GM12878 (cell line): ENCODE measurements around the gene PRR11. TPM values are rescaled to one million over a fixed set of nuclear protein-coding genes. Genes with fewer than 3 reads are reported as not detected.

Source experiments
- ATAC-seq: fragments of 200-7000 bp; cut with Tn5 transposase; 3 replicates; pipeline ENCODE4 v1.9.1; 2020; ENCODE audit warnings: mild to moderate bottlenecking, moderate library complexity
- BruUV-seq: library from RNA; stranded (reverse); fragments of 400-500 nt; replicated peaks from 2 replicates; lab custom pipeline; 2021; lab: Mats Ljungman, UMichigan
- CTCF ChIA-PET: fragments of 300-600 bp; sonication (Branson Sonifier 250); formaldehyde crosslinking; extraction: SDS; loops from one replicate; lab custom pipeline; 2021; ENCODE audit warnings: inconsistent platforms; lab: Yijun Ruan, JAX
- POLR2A ChIA-PET: fragments of 350-600 bp; formaldehyde crosslinking; extraction: SDS; loops from one replicate; lab custom pipeline; 2021; ENCODE audit warnings: inconsistent platforms; lab: Charles Lee
- RAD21 ChIA-PET: fragments of 300-600 bp; sonication (Branson Sonifier 250); formaldehyde crosslinking; loops from one replicate; lab custom pipeline; 2023; ENCODE audit warnings: antibody characterized with exemption; ENCODE audit not compliant: unreplicated experiment; lab: Charles Lee
- SMC1A ChIA-PET: fragments of 300-600 bp; sonication (Branson Sonifier 250); formaldehyde crosslinking; loops from one replicate; lab custom pipeline; 2023; ENCODE audit not compliant: unreplicated experiment, uncharacterized antibody; lab: Charles Lee
- DNase-seq: peaks from one replicate; pipeline ENCODE4 v3.0.0-alpha.2; 2011; ENCODE audit warnings: low read depth, low spot score
- FAIRE-seq: peaks from 3 replicates; lab custom pipeline; 2011; peaks lifted over from hg19 to GRCh38; lab: Jason Lieb, UNC
- H2AFZ ChIP-seq: 2 replicates; pipeline ENCODE4 v1.6.0; 2011; ENCODE audit warnings: low read depth, low read length, control low read depth; ENCODE audit not compliant: control insufficient read depth
- H3K27ac ChIP-seq: 2 replicates; pipeline ENCODE4 v1.5.1; 2011; ENCODE audit warnings: control low read depth; ENCODE audit not compliant: control insufficient read depth, insufficient read depth
- H3K27me3 ChIP-seq, 2 experiments: replicated peaks in 1 of 2; 2 replicates each; pipeline versions ENCODE4 v1.6.0 to v1.6.1; 2011; ENCODE audit warnings: low read length in 1 of 2; ENCODE audit not compliant: control insufficient read depth in 2 of 2, insufficient read depth in 2 of 2
- H3K36me3 ChIP-seq, 2 experiments: 2 replicates each; pipeline ENCODE4 v1.5.1; 2011; ENCODE audit warnings: low read length in 1 of 2; ENCODE audit not compliant: control insufficient read depth in 2 of 2, insufficient read depth in 2 of 2
- H3K4me1 ChIP-seq: 2 replicates; pipeline ENCODE4 v1.6.1; 2011; ENCODE audit warnings: mild to moderate bottlenecking, low read length, moderate library complexity, mixed read lengths; ENCODE audit not compliant: control insufficient read depth, insufficient read depth
- H3K4me2 ChIP-seq: 2 replicates; pipeline ENCODE4 v1.6.0; 2011; ENCODE audit warnings: control low read depth; ENCODE audit not compliant: control insufficient read depth, insufficient read depth
- H3K4me3 ChIP-seq: fragments of 200-600 bp; sonication (generic); 2 replicates; pipeline ENCODE4 v1.5.1; 2016
- H3K79me2 ChIP-seq: 2 replicates; pipeline ENCODE4 v1.6.0; 2011; ENCODE audit warnings: low read length; ENCODE audit not compliant: control insufficient read depth, insufficient read depth
- H3K9ac ChIP-seq: 2 replicates; pipeline ENCODE4 v1.8.0; 2011; ENCODE audit warnings: low read length, control low read depth, mixed read lengths; ENCODE audit not compliant: control insufficient read depth, insufficient read depth
- H3K9me3 ChIP-seq: replicated peaks from 3 replicates; pipeline ENCODE4 v1.5.1; 2011; ENCODE audit warnings: mild to moderate bottlenecking, low read length; ENCODE audit not compliant: control insufficient read depth, insufficient read depth
- H4K20me1 ChIP-seq: 2 replicates; pipeline ENCODE4 v1.6.0; 2011; ENCODE audit not compliant: control insufficient read depth, insufficient read depth
- BHLHE40 ChIP-seq, 2 experiments: fragments of 450-650 bp in 1 of 2; IDR thresholded peaks; 2 replicates each; pipeline ENCODE4 v1.6.1; 2011 to 2017; ENCODE audit warnings: low read depth in 2 of 2, borderline replicate concordance in 1 of 2, improper control_type of control experiment in 1 of 2, low read length in 1 of 2, mild to moderate bottlenecking in 1 of 2
- CHD1 ChIP-seq: IDR thresholded peaks from 2 replicates; pipeline ENCODE4 v1.6.1; 2012; ENCODE audit warnings: low read depth, low read length, improper control_type of control experiment
- EED ChIP-seq: sonication (generic); IDR thresholded peaks from 2 replicates; pipeline ENCODE4 v1.6.1; 2016; ENCODE audit warnings: antibody characterized with exemption, low read depth
- EGR1 ChIP-seq, 2 experiments: IDR thresholded peaks; 1 replicate in 1 of 2; 2 replicates in 1 of 2; pipeline ENCODE4 v1.6.1; 2011 to 2012; ENCODE audit warnings: low read depth in 2 of 2, low read length in 2 of 2, borderline replicate concordance in 1 of 2, mild to moderate bottlenecking in 1 of 2, moderate library complexity in 1 of 2
- MEF2A ChIP-seq: IDR thresholded peaks from 2 replicates; pipeline ENCODE4 v1.6.1; 2011; ENCODE audit warnings: low read depth, mild to moderate bottlenecking, low read length, moderate library complexity; ENCODE audit not compliant: insufficient read depth
- NBN ChIP-seq: fragments of 450-650 bp; IDR thresholded peaks from 2 replicates; pipeline ENCODE4 v1.6.1; 2016
- POLR2A ChIP-seq: IDR thresholded peaks from 2 replicates; pipeline ENCODE4 v1.6.1; 2011; ENCODE audit warnings: low read depth, mild to moderate bottlenecking, low read length
- POU2F2 ChIP-seq: IDR thresholded peaks from 3 replicates; pipeline ENCODE4 v1.6.1; 2011; ENCODE audit warnings: low read depth, mild to moderate bottlenecking, low read length, borderline replicate concordance
- SIX5 ChIP-seq: IDR thresholded peaks from 2 replicates; pipeline ENCODE4 v1.6.1; 2011; ENCODE audit warnings: mild to moderate bottlenecking, low read depth, low read length, moderate library complexity; ENCODE audit not compliant: severe bottlenecking
- ZNF384 ChIP-seq: IDR thresholded peaks from 2 replicates; pipeline ENCODE4 v1.6.1; 2012; ENCODE audit warnings: low read depth, mild to moderate bottlenecking, low read length, improper control_type of control experiment, borderline replicate concordance
- WGBS: methylation state at CpG from one replicate; pipeline ENCODE4 v1.1.6; 2016; ENCODE audit warnings: low lambda C conversion rate; ENCODE audit not compliant: insufficient replicate concordance, insufficient coverage; ENCODE audit errors: missing lambda C conversion rate; 5-methylcytosine and 5-hydroxymethylcytosine counted together
- in situ Hi-C: fragments of 300-500 bp; cut with MboI; formaldehyde crosslinking; loops from 9 replicates; pipeline ENCODE4 v1.14.3; 2018; ENCODE audit warnings: mixed read lengths
- intact Hi-C: fragments of 100-400 bp; cut with micrococcal nuclease; formaldehyde crosslinking; loops from one replicate; pipeline ENCODE4 v1.14.2; 2022; ENCODE audit not compliant: unreplicated experiment
- polyA plus RNA-seq, 11 experiments: library from polyadenylated mRNA; depleted of rRNA in 4 of 11; unstranded in 6 of 11; stranded (reverse) in 5 of 11; fragments of >200 nt; fragmentation: Nextera tagmentation in 4 of 11; fragmentation: Illumina TruSeq in 1 of 11; extraction: Ambion mirVana in 4 of 11; extraction: Trizol in 1 of 11; gene quantifications; 1 replicate in 1 of 11; 2 replicates in 10 of 11; pipeline versions ENCODE4 v1.2.1 to v1.2.3, GENCODE V29; 2011 to 2016; ENCODE audit warnings: inconsistent platforms in 2 of 11, missing spikeins in 2 of 11, low read depth in 1 of 11
- total RNA-seq, 4 experiments: library from RNA; depleted of rRNA in 3 of 4; stranded (reverse); fragments of >200 nt in 3 of 4; fragmentation: Illumina TruSeq in 1 of 4; extraction: Trizol in 1 of 4; gene quantifications; 2 replicates each; pipeline versions ENCODE4 v1.2.1 to v1.2.3, GENCODE V29; 2013 to 2021

PRR11 gene
- total and polyA plus RNA-seq, 10 of the 15 experiments (the other 5 are each of a cell fraction or from before 2014, with no cell fraction given) = 20.8 to 97.0 (median 48.3) TPM

- H3K36me3 ChIP-seq = peaks cover 0 to 2% of the 10 kb centered on the region in 2 experiments; a peak in 2 of 4 replicates
- ChIA-PET CTCF (no interaction called here), POLR2A (interaction anchor here (0.6 kb wide), 3 partner anchors 26 to 712 kb away, joined by 3 to 4 read pairs (median 3); no protein-coding TSS in a partner anchor), RAD21 (no interaction called here), SMC1A (no interaction called here)
- H3K27ac ChIP-seq = no peak overlapping the region
- H3K9ac ChIP-seq = no peak overlapping the region
- peaks cover 5% of the 10 kb centered on the region for H3K4me1 ChIP-seq
- BruUV-seq = no TSS peak
- H3K9me3 ChIP-seq = no peaks in the 10 kb centered on the region
- ATAC-seq (no peak), DNase-seq (no peak), FAIRE-seq (no peak)
- H3K4me2 ChIP-seq = no peak overlapping the region
- intact Hi-C loops (no loop called here), in situ Hi-C loops (no loop called here)
- peaks cover 23% of the 10 kb centered on the region for H3K79me2 ChIP-seq
- no peaks in the 10 kb centered on the region for H3K27me3 ChIP-seq
- TF ChIP-seq SIX5 = no peak
- TF ChIP-seq MEF2A = no peak
- TF ChIP-seq POU2F2 = no peak
- TF ChIP-seq EED = no peak
- TF ChIP-seq BHLHE40 (IDR thresholded peaks at IDR 0.05; ENCODE audit: borderline replicate concordance in 1 of 2, low read depth in 2 of 2, low read length in 1 of 2) = no peak
- no peak for TF ChIP-seq NBN
- TF ChIP-seq POLR2A = no peak
- TF ChIP-seq EGR1 (IDR thresholded peaks at IDR 0.05; ENCODE audit: borderline replicate concordance in 1 of 2, low read depth in 2 of 2, low read length in 2 of 2) = no peak
- TF ChIP-seq CHD1 = no peak
- no peak for TF ChIP-seq ZNF384
- no peaks in the 10 kb centered on the region for H4K20me1 ChIP-seq
- H3K4me3 ChIP-seq = no peak overlapping the region
- 0% methylated on average over 1 of the region's 2 CpGs for WGBS
- H2AFZ ChIP-seq = no peak overlapping the region
Observed at GRCh38 chr17:59129814-59130213, 25.7 kb upstream of the PRR11 start.
